HG03060 (cell line): ENCODE results near the gene ZNF316.
"Not testable (repeated sequence)": the region's sequence is repeated elsewhere in the genome, so short reads cannot be mapped to it uniquely, and the experiment has no call there.

Experiments
- ATAC-seq: cut with Tn5 transposase; IDR thresholded peaks from one replicate; pipeline ENCODE4 v1.9.1; 2021; ENCODE audit warnings: low read depth, moderate number of reproducible peaks; ENCODE audit not compliant: unreplicated experiment

Gene ZNF316

GRCh38 chr7:6621195-6622133 lies 15.7 kb upstream of the ZNF316 start:
- ATAC-seq: no peak

DNA sequence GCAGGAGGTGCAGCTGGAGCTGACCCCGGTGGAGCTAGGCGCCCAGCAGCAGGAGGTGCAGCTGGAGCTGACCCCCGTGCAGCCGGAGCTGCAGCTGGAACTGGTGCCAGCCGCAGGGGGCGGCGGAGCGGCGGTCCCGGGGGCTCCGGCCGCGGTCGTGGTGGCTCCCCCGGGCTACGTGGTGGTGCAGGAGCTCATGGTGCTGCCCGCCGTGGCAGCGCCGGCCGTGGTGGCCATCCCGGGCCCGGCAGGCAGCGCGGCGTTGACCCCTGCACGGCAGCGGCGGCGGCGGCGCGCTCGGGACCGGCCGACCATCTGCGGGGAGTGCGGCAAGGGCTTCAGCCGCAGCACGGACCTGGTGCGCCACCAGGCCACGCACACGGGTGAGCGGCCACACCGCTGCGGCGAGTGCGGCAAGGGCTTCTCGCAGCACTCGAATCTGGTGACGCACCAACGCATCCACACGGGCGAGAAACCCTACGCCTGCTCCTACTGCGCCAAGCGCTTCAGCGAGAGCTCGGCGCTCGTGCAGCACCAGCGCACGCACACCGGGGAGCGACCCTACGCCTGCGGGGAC lies 14.9 kb upstream of the ZNF316 start:
- ATAC-seq: no peak

DNA sequence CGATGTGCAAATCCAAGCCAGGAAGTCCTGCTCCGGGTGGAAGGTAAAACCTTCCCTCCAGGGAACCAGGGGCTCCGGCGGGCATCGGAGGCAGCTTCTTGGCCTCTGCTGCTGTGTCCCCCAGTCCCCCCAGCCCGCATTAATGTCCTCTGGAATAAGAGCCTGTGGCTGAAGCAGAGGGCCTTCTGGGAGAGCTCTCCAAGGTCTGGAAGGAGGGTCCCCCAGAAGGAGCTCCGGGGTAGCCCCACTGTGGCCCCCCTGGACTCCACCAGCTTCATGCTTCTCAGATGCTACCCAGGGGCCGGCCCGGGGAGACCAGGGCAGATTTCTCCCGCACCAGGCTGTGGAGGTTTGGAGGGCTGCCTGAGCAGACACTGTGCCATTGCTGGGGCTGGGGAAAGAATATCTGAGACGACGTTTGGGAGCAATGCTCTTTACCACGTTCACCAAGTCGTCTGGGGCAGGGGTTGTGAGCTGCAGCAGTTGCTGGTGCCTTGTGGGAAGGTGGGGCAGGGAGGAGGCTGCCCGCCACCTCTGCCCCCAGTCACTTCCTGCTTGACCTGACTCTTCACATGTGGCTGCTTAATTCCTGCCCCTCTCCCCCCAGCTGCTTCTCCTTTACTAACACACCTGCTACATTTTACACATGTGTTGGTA lies 13.4 kb upstream of the ZNF316 start:
- no peak for ATAC-seq

- ATAC-seq: no peak
Observed at GRCh38 chr7:6624246-6624611, 12.9 kb upstream of the ZNF316 start.

DNA sequence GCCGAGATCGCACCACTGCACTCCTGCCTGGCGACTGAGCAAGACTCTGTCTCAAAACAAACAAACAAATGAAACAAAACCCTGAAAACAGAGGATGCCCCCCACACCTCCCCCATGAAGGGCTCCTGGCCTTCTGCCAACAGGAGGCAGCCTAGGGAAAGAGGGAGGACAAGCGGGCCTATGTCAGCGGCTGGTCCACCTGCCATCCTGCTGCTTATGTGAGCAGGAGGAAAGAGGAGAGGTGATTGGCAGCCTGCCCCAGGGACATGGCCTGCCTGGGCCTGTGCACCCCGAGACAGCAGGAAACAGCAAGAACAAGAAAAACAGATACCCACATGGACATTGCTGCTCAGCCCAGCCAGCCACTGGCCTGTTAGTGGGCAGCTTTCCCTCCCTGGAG lies 9.1 kb upstream of the ZNF316 start:
- no peak for ATAC-seq

- no peak for ATAC-seq
Observed at GRCh38 chr7:6630007-6630849, 6.9 kb upstream of the ZNF316 start.

GRCh38 chr7:6631605-6632004 lies 5.5 kb upstream of the ZNF316 start:
- no peak for ATAC-seq

DNA sequence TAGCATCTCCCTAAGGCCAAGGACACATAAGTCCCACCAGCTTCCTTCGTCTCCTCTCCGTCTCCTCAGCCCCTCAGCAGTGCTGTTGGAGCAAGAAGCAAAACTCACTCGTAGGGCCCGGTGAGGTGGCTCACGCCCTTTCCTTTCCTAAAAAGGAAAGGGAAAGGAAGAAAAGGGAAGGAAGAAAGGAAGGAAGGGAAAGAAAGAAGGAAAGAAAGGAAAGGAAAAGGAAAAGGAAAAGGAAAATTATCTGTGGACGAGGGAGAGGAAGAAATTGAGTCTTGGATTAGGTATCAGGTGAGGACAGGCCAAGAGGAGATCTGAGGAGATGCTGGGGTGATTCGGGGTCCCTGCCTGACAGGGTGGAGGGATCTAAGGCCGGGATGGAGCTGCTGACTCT lies 3.1 kb upstream of the ZNF316 start:
- ATAC-seq: no peak

- not testable (repeated sequence) for ATAC-seq
Observed at GRCh38 chr7:6634971-6635370, 2.1 kb upstream of the ZNF316 start.

DNA sequence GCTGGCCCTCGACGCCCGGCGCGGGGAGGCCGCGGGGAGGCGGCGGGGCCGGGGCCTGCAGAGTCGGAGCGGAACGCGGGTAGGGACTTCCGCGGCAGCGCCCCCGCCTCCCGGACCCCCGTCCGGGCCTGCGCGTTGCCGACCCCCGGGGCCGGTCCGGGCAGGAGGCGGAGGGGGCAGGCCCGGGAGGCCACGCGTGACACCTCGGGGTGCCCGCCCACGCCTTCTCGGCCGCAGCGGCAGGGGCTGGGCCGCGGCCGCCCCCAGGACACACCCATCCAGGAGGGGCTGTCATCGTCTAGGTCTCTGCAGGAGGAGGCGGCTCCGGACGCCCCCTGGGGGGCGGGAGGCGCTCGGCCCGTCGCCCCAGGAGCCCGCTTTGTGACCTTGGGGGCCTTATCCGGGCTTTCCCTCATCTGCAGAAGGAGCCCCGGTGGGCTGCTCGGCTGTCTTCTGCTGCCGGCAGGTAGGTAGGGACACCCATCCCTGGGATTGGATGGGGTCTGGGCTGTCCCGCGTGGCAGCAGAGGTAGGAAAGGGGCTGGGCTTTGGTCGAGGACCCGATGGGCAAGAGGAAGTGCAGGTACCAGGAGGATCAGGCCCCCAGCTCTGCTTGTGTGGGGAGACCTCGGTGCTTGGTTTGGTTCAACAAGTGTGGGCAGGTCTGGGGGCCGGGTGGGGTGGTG lies 569 bp downstream of the ZNF316 start:
- peak; percentile 66 for ATAC-seq

GRCh38 chr7:6639032-6639431 lies 1.9 kb downstream of the ZNF316 start:
- ATAC-seq: no peak

- no peak for ATAC-seq
Observed at GRCh38 chr7:6639627-6640026, 2.5 kb downstream of the ZNF316 start.

- no peak for ATAC-seq
Observed at GRCh38 chr7:6640246-6640721, 3.2 kb downstream of the ZNF316 start.

- no peak for ATAC-seq
Observed at GRCh38 chr7:6641305-6642035, 4.4 kb downstream of the ZNF316 start.

DNA sequence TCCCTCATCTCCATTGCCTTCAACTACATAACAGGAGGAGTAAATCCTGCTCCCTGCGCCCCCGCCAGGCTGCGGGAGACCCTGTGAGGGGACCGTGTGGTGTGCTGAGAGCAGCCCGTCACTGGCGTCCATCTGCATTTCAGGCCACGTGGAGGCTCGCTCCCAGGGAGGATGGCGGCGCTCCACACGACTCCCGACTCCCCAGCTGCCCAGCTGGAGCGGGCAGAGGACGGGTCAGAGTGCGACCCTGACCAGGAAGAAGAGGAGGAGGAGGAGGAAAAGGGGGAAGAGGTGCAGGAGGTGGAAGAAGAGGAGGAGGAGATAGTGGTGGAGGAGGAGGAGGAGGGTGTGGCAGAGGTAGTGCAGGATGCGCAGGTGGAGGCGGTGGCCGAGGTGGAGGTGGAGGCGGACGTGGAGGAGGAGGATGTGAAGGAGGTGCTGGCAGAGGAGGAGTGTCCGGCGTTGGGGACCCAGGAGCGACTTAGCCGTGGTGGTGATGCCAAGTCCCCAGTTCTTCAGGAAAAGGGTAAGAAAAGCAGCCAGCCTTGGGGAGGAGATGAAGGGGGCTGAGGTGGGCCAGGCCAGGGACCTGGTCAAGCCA lies 5.2 kb downstream of the ZNF316 start:
- ATAC-seq: no peak

- ATAC-seq: no peak
Observed at GRCh38 chr7:6642861-6643640, 5.9 kb downstream of the ZNF316 start.

GRCh38 chr7:6643915-6644625 lies 7.0 kb downstream of the ZNF316 start:
- no peak for ATAC-seq

- no peak for ATAC-seq
Observed at GRCh38 chr7:6644728-6645127, 7.6 kb downstream of the ZNF316 start.
